ENCODE measurements around the gene GLG1.
"Not testable (repeated sequence)": the region's sequence is repeated elsewhere in the genome, so short reads cannot be mapped to it uniquely, and the experiment has no call there.

- not testable (repeated sequence) for TF ChIP-seq CTCF (IDR thresholded peaks at IDR 0.05; ENCODE audit: low read depth, low read length); EZH2phosphoT487 (IDR thresholded peaks at IDR 0.05; ENCODE audit: low read depth)
Observed at GRCh38 chr16:74423721-74424120, 183.2 kb downstream of the GLG1 start.
